Mononuclear cell (primary cell): ENCODE data around the gene RNF123. TPM values are rescaled to one million over a fixed set of nuclear protein-coding genes. Genes with fewer than 3 reads are reported as not detected.

Experiments used
- H3K27me3 ChIP-seq: 2 replicates; pipeline ENCODE4 v1.6.0; 2011; ENCODE audit warnings: low read length, control low read depth; ENCODE audit not compliant: insufficient read depth
- H3K4me1 ChIP-seq: 2 replicates; pipeline ENCODE4 v1.5.1; 2011; ENCODE audit warnings: mild to moderate bottlenecking, low read length, control low read depth; ENCODE audit not compliant: insufficient read depth
- H3K4me3 ChIP-seq: 2 replicates; pipeline ENCODE4 v1.5.1; 2011; ENCODE audit warnings: mild to moderate bottlenecking, low read length, moderate library complexity
- H3K9me3 ChIP-seq: 2 replicates; pipeline ENCODE4 v1.5.1; 2011; ENCODE audit warnings: low read depth, mild to moderate bottlenecking, control low read depth, low read length
- total RNA-seq: library from RNA; depleted of rRNA; stranded (reverse); fragments of >200 nt; gene quantifications from one replicate; pipeline ENCODE4 v1.2.3, GENCODE V29; 2012

The RNF123 gene
- total RNA-seq, 1 donor: 6.2 TPM

DNA sequence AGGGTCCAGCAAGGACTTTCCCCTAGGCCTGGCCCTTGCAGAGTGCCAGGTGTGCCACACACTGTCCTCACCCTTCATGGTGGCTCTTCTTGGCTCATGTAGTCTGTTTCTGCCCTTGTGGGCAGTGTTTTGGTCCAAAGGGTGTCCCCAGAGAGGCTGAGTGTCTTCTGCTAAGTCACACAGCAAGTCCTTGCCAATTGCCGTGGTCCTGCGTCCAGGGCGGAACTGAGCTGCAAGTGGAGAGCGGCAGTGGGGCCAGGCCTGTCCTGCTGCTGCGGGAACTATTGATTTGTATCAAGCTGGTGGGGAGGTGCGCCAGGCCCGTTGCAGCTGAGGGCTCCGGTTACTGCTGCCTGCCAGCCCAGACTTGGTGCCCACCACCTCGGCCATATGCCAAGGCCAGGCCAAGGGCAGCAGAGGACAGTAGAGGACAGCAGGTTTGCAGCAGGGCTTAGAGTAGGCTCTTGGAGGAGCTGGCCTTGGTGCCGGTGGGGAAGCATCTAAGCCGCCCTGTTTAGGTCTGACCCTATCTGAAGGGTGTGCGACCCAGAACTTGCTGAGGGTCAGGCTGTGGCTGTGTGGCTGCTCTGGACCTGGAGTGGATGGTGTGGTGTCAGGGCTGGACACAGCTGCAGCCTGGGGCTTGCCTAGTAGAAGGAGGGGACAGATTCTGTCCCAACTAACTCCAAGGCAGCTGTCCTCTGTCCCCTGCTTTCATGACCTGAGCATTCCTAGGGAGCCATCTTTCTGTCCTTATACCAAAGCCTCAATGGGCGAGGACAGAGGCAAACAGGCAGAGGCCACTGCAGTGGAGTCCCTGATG lies 25.6 kb downstream of the RNF123 start:
- H3K4me3 ChIP-seq: no peak overlapping the region

DNA sequence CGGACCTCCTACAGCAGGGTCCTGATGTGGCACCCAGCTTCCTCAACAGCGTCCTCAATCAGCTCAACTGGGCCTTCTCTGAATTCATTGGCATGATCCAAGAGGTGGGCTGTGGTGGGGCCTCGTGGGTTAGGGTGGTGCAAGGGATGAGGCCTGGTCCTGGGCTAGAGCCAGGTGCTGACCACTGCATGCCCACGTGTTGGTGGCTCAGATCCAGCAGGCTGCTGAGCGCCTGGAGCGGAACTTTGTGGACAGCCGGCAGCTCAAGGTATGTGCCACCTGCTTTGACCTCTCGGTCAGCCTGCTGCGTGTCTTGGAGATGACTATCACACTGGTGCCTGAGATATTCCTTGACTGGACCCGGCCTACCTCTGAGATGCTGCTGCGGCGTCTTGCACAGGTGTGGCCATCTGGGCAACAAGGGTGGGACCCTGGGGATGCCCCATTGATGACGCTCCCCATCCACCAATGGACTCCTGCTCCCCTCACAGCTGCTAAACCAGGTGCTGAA lies 26.3 kb downstream of the RNF123 start:
- Histone ChIP-seq H3K4me3 (no peak overlapping the region), H3K9me3 (no peaks in the 10 kb centered on the region), H3K4me1 (peaks cover 20% of the 10 kb centered on the region), H3K27me3 (no peaks in the 10 kb centered on the region)

More for the DNA sequence above, 25.6 kb downstream of the RNF123 start:
- Histone ChIP-seq H3K27me3 (no peaks in the 10 kb centered on the region), H3K9me3 (no peaks in the 10 kb centered on the region), H3K4me1 (peaks cover 20% of the 10 kb centered on the region)

DNA sequence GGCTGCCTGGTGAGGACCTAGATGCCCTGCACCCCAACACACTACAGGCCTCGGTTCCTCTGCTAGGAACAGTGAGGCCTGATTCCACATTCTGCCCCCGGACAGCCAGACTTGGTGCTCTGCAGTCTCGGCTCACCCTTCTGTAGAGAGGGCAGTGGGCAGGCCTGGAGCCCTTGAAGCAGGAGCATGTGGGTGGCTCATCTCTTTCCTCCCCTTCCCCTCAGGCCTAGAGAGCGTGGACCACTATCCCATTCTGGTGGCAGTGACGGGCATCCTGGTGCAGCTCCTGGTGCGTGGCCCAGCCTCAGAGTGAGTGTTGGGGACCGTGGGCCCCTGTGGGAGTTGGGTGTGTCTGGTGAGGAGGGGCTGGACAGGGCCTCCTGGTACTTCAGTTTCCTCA lies 26.8 kb downstream of the RNF123 start:
- H3K27me3 ChIP-seq: no peaks in the 10 kb centered on the region
- no peaks in the 10 kb centered on the region for H3K9me3 ChIP-seq
- no peak overlapping the region for H3K4me3 ChIP-seq
- peaks cover 20% of the 10 kb centered on the region for H3K4me1 ChIP-seq

DNA sequence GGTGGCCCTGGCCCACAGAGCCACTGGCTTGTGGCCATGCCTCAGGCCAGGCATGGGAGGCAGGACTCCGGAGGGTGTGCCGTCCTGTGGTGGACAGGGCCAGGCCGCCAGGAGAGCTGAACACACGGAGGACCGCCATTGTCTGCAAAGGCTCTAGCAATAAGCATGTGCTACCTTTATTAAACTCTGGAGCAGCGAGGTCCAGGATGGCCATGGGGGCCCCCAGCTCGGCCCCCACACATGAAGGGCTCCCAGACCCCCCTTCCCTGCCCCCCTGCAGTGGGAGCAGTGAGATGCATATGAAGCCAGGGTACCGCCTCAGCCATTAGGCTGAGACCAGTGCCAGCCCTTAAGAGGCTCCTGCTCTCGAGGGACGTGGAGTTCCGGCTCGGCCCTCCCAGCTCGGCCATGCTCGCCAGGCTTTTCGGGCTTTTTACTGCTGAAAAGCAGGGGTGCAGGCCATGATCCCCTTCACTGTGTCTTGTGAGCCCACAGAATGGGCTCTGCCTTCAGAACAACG lies 27.4 kb downstream of the RNF123 start:
- no peak overlapping the region for H3K4me3 ChIP-seq
- H3K27me3 ChIP-seq: no peaks in the 10 kb centered on the region
- peaks cover 20% of the 10 kb centered on the region for H3K4me1 ChIP-seq
- H3K9me3 ChIP-seq: no peaks in the 10 kb centered on the region

DNA sequence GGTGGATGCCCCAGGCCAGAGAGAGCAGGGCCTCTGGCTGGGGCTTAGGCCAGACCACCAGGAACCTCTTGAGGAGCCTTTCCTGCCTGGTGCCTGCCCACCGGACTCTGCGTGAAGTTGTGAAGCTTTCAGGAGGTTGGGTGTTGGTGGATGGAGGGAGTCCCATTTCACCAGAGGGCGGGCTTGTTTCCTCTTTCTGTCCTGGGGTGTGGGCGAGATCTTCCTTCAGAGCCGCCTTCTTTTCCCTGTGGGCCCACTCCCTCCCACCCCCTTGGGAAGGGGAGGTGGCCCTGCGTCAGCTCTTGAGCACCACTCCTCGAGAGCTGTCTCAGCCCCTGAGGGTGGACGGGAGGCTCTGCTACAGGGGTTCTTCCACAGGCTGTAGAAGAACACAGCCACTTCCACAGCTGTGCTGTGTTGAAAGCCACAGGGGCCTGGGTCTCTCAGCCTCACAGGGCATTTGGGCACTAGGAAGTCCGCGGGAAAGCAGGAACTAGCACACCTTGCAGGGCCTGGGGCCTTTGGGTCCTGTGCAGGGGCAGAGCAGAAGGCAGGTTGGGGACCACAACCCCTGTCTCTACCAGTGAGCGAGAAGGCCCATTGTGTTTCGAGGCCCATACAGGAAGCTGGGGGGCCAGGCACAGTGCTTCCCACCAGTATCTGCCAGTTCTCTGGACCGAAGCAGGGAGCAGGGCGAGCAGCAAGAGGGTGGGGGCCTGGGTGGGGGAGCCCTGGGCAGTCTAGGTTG lies 28.0 kb downstream of the RNF123 start:
- H3K4me3 ChIP-seq: no peak overlapping the region
- no peaks in the 10 kb centered on the region for H3K9me3 ChIP-seq
- no peaks in the 10 kb centered on the region for H3K27me3 ChIP-seq
- peaks cover 21% of the 10 kb centered on the region for H3K4me1 ChIP-seq

DNA sequence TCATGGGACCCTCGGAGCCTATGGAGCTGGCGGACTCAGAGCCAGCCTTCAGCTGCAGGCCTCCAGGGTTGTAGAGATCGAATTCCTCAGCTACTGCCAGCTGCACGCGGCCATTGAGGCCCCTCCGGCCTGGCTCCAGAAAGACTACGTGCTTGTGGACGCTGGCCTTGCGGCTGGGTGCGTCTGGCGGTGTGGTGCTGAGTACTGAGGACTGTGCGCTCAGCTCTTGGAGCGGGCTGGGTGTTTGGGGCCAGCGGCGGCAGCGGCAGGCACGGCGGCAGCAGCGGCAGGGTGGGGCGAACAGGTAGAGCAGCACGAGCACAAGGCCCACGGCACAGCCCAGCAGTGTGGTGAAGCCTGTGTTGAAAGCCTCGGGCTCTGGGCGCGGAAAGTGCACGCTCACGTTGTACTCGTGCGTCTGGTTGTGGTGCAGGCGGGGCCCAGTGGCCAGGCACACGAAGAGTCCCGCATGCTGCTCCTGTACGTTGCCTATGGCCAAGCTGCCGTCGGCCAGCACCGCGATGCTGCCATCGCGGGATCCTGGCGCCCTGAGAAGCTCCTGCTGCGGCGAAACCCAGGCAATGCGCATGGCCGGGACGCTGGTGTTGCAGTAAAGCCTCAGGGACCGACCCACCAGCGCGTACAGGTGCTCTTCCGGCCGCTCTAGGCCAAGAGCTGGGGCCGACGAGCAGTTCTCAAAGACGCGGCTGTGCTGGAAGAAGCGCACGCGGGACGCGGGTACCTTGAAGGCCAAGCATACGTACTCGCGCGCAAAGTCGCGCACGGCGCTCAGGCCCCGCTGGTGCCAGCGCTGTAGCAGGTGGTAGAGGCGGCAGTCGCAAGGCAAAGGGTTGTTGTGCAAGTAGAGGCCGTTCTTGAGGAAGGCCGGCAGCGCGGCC lies 28.9 kb downstream of the RNF123 start:
- Histone ChIP-seq H3K4me3 (no peak overlapping the region), H3K27me3 (no peaks in the 10 kb centered on the region)

DNA sequence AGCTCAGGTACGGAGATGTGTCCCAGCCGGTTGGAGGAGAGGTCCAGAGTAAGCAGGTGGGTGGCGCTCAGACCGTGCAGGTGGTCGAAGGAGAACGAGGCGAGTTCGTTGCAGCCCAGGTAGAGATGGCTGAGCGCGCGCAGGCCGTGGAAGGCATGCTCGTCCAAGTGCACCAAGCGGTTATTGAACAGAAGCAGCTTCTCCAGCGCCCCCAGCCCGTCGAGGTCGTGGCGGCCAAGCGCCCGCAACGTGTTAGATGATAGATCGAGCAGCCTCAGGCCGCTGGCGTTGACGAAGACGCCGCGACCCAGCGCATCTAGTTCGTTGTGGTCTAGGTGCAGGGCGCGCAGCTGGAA lies 29.5 kb downstream of the RNF123 start:
- peak overlapping the region; percentile 49 for H3K4me3 ChIP-seq
- no peaks in the 10 kb centered on the region for H3K27me3 ChIP-seq
- H3K4me1 ChIP-seq: peaks cover 25% of the 10 kb centered on the region
- H3K9me3 ChIP-seq: no peaks in the 10 kb centered on the region

More for the DNA sequence above, 28.9 kb downstream of the RNF123 start:
- peaks cover 21% of the 10 kb centered on the region for H3K4me1 ChIP-seq
- no peaks in the 10 kb centered on the region for H3K9me3 ChIP-seq

DNA sequence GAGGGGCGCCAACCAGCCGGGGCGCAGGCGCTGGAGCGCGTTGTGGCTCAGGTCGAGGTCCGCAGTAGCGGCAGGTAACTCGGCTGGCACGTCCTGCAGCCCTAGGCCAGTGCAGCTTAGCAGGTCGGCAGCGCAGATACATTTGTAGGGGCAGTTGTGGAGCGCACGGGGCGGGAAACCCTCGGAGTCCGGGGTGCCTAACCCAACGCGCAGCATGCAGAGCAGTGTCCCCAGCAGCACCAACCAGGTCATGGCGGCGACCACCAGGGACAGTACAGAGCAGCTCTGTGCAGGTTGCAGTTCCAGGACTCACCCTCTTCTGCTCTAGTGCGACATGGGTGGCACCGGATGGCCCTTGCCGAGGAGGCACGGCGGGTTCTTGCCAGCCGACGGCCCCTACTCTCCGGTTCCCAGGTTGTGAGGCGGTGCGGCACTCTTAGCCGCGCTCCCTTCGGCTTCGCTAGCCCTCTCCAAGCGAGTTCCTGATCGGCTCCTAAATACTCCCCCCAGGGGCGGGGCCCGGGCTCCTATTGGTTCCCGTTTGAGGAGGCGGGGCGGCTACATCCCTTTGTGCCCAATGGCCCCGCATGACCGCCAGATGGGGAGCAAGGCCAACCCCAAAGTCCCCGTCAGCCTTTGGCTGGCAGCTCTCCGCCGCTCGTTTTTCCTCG lies 30.0 kb downstream of the RNF123 start, which contains the start of gene AMIGO3:
Gene AMIGO3 (minus strand): TSS at position 471 of the 671 bp plus-strand sequence. CDS start 219 bp downstream, at position 252.
- H3K9me3 ChIP-seq: no peaks in the 10 kb centered on the region
- H3K4me1 ChIP-seq: peaks cover 27% of the 10 kb centered on the region
- H3K4me3 ChIP-seq: peak within 1 kb of the TSS; percentile 49
- H3K27me3 ChIP-seq: no peaks in the 10 kb centered on the region

DNA sequence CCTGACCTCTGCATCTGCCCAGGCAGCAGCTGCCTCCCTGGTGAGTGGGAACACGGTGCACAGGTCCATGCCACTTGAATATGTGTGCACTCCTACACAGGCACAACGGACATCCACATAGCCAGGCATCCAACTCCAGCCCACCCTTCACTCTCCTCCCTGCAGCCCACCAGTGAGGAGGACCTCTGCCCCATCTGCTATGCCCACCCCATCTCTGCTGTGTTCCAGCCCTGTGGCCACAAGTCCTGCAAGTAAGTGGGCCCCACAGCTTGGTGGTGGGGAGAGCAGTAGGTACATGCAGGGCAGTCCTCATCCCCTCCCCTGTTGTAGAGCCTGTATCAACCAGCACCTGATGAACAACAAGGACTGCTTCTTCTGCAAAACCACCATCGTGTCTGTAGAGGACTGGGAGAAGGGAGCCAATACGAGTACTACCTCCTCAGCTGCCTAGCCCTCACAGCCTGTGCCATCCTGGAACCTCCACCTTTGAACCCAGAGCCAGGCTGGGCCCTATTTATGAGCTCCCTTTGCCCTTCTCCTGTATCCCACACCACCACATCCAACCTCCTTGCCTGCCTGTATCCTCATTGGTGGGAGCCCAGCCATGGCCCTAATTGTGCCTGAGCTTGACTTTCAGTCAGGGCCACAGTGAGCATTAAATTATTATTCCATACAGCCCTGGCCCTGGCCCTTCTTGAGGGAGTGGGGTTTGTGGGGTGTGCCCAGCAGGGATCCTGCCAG lies 31.7 kb downstream of the RNF123 start:
- Histone ChIP-seq H3K9me3 (no peaks in the 10 kb centered on the region), H3K27me3 (no peaks in the 10 kb centered on the region), H3K4me3 (no peak overlapping the region), H3K4me1 (peaks cover 36% of the 10 kb centered on the region)

DNA sequence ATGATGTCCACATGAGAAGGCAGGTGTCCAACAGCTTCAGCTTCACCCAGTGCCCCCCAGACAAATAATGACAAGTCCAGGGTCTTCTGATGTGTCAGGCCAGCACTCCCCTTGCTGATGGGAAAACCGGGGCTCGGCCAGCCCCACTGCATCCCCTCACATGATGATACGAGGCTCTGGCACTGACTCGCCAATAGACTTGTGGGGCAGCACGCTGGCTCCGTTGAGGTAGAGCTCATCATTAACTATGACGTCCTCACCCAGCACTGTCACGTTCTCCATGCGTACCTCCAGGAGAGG lies 32.2 kb downstream of the RNF123 start:
- Histone ChIP-seq H3K27me3 (no peaks in the 10 kb centered on the region), H3K4me1 (peaks cover 36% of the 10 kb centered on the region), H3K9me3 (no peaks in the 10 kb centered on the region), H3K4me3 (no peak overlapping the region)

DNA sequence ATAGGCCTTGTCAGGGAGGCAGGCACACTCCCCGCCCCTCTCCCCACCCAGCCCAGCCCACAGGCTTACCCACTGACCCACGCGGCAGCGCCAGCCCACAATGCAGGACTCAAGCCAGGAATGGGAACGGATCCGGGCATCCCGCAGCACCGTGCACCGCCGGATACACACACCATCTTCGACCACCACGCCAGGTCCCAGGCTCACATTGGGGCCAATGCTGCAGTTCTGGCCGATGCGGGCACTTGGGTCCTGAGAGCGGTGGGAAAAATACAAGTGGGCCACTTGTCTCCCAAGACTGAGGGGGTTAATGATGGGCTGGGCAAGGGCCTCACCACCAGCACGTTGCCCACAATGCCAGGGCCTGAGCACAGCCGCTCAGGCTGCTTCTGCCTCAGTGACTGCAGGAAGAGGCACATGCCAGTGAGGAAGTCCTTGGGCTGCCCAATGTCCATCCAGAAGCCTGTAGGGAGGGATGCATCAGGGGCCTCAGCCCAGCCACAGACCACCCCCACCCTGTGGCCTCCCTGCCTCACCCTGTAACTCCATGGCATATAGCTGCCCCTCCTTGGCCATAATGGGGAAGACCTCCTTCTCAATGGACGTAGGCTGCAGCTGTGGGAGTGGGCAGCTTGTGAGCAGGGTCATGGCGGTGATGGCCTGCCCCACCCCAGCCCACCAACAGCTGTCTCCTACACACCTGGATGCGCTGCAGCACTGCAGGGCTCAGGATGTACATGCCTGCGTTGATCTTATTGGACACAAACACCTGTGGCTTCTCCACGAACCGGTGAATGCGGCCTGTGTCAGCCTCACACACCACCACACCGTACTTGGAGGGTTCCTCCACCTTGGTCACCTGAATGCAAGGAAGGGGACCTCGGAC lies 32.8 kb downstream of the RNF123 start:
- peaks cover 36% of the 10 kb centered on the region for H3K4me1 ChIP-seq

DNA sequence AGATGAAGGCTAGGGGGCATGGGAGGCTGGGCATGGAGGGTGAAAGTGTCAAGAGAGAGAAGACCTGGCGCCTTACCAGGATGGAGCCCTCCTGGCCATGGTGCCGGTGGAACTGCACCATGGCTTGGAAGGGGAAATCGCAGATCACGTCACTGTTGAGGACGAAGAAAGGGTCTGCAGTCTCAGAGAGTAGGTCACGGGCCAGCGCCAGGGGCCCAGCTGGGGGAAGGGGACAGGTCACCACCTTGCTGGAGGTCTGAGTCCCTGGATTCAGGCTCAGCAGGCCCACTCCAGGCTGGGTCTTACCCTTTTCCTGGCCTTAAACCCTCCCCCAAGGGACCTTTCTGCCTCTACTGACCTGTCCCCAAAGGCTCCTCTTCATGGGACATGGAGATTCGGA lies 33.5 kb downstream of the RNF123 start:
- H3K9me3 ChIP-seq: no peaks in the 10 kb centered on the region
- peak overlapping the region; percentile 91 for H3K4me3 ChIP-seq
- H3K4me1 ChIP-seq: peaks cover 36% of the 10 kb centered on the region
- H3K27me3 ChIP-seq: no peaks in the 10 kb centered on the region

More for the DNA sequence above, 32.8 kb downstream of the RNF123 start:
- H3K27me3 ChIP-seq: no peaks in the 10 kb centered on the region
- H3K9me3 ChIP-seq: no peaks in the 10 kb centered on the region
- no peak overlapping the region for H3K4me3 ChIP-seq

DNA sequence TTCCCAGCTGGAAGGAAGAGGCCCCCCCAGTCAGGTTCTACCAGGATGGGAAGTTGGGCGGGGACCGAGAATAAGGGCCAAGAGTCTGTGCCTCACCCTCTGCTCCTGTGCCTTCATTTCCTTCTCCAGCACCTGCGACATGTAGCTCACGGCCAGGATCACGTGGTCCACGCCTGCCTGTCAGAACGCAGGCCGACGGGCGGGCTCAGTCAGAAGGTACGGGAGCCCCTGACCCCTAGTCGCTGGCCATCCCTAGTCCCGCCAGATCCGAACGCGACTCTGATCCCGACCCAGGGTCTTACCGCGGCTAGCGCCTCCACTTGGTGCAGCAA lies 33.9 kb downstream of the RNF123 start:
- Histone ChIP-seq H3K4me1 (peaks cover 35% of the 10 kb centered on the region), H3K27me3 (no peaks in the 10 kb centered on the region), H3K9me3 (no peaks in the 10 kb centered on the region), H3K4me3 (peak overlapping the region; percentile 91)
